ENCODE measurements around the gene STAM2. TPM values are rescaled to one million over a fixed set of nuclear protein-coding genes. Genes with fewer than 3 reads are reported as not detected.

Gene STAM2
- polyA plus RNA-seq, 1 experiment, result 38.0 TPM

- POLR2A ChIA-PET, result no interaction called here
- TF ChIP-seq, protein P1, sequence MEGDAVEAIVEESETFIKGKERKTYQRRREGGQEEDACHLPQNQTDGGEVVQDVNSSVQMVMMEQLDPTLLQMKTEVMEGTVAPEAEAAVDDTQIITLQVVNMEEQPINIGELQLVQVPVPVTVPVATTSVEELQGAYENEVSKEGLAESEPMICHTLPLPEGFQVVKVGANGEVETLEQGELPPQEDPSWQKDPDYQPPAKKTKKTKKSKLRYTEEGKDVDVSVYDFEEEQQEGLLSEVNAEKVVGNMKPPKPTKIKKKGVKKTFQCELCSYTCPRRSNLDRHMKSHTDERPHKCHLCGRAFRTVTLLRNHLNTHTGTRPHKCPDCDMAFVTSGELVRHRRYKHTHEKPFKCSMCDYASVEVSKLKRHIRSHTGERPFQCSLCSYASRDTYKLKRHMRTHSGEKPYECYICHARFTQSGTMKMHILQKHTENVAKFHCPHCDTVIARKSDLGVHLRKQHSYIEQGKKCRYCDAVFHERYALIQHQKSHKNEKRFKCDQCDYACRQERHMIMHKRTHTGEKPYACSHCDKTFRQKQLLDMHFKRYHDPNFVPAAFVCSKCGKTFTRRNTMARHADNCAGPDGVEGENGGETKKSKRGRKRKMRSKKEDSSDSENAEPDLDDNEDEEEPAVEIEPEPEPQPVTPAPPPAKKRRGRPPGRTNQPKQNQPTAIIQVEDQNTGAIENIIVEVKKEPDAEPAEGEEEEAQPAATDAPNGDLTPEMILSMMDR (IDR thresholded peaks at IDR 0.05; ENCODE audit: low read depth, low read length), result no peak
- no peaks in the 10 kb centered on the region for H3K9me3 ChIP-seq (ENCODE audit: control insufficient read depth, insufficient read depth, low read length)
- no peak for DNase-seq (ENCODE audit: low read depth, low spot score)
- H3K4me3 ChIP-seq (ENCODE audit: low read depth, low read length), result no peak overlapping the region
- H3K27me3 ChIP-seq (ENCODE audit: control insufficient read depth, insufficient read depth, low read length), result peaks cover 12% of the 10 kb centered on the region
- CTCF ChIA-PET, result no interaction called here
- H3K27ac ChIP-seq (ENCODE audit: low read depth, low read length), result no peak overlapping the region
Observed at GRCh38 chr2:152088006-152088405, 87.6 kb downstream of the STAM2 start.

- Histone ChIP-seq H3K27me3 (ENCODE audit: control insufficient read depth, insufficient read depth, low read length) (peaks cover 10% of the 10 kb centered on the region), H3K27ac (ENCODE audit: low read depth, low read length) (no peak overlapping the region), H3K4me3 (ENCODE audit: low read depth, low read length) (no peak overlapping the region), H3K9me3 (ENCODE audit: control insufficient read depth, insufficient read depth, low read length) (no peaks in the 10 kb centered on the region)
- CTCF ChIA-PET, result no interaction called here
- DNase-seq (ENCODE audit: low read depth, low spot score), result no peak
- POLR2A ChIA-PET, result no interaction called here
- TF ChIP-seq, protein P1 (IDR thresholded peaks at IDR 0.05; ENCODE audit: low read depth, low read length), result no peak
Observed at GRCh38 chr2:152086231-152086630, 89.3 kb downstream of the STAM2 start.

DNA sequence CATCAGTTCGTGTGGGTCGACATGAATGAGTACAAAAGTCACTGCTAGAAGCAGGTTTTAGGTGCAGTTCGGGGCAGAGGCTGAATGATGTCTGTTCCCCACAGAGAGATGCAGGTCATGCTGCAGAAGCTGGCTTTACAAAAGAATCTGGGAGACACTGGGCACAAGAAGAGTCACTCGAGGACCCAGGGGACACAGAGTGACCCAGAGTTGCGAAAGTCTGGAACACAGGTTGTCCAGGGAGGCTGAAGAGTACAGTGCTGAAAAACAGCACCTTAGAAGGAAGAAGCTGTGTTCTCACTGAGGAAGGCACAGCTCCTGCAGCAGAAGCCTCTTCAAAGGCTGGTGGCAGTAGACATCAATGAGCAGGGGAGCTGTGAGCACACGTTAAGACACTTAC lies 91.5 kb downstream of the STAM2 start:
- POLR2A ChIA-PET, result no interaction called here
- Histone ChIP-seq H3K9me3 (ENCODE audit: control insufficient read depth, insufficient read depth, low read length) (no peaks in the 10 kb centered on the region), H3K27ac (ENCODE audit: low read depth, low read length) (no peak overlapping the region), H3K27me3 (ENCODE audit: control insufficient read depth, insufficient read depth, low read length) (peaks cover 6% of the 10 kb centered on the region), H3K4me3 (ENCODE audit: low read depth, low read length) (no peak overlapping the region)
- DNase-seq (ENCODE audit: low read depth, low spot score), result no peak
- TF ChIP-seq, protein P1 (IDR thresholded peaks at IDR 0.05; ENCODE audit: low read depth, low read length), result no peak
- CTCF ChIA-PET, result interaction anchor here (0.5 kb wide), 1 partner anchor 8 kb away, joined by 5 read pairs; no protein-coding TSS in a partner anchor

DNA sequence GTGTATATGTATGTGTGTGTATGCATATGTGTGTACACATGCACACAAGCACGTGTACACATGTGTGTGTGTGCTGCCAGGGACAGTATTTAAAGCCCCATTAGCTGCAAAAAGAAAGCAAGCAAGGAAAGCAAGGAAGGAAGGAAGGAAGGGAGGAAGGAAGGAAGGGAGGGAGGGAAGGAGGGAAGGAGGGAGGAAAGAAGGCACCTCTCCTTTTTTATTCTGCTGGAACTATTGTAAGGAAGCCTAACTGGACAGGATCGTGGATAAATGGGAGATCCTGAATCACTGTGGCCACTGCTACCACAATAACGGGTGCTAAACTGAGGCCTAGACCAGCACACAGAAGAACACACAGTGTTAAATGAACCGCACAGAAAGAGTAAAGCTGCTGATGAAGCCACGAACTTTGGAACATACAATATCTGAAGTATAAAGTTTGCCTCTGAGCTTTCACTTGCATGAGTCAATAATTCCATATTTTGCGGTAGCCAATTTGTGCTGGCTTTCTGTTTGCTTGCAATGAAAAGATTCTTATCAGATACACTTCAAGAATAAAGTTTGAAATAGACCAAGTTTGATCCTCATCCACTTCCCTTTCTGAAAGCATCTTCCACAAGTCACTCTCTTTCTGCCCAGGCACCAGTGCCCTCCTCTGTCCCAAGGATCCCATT lies 92.2 kb downstream of the STAM2 start:
- Histone ChIP-seq H3K27ac (ENCODE audit: low read depth, low read length) (no peak overlapping the region), H3K9me3 (ENCODE audit: control insufficient read depth, insufficient read depth, low read length) (no peaks in the 10 kb centered on the region), H3K4me3 (ENCODE audit: low read depth, low read length) (no peak overlapping the region), H3K27me3 (ENCODE audit: control insufficient read depth, insufficient read depth, low read length) (peaks cover 2% of the 10 kb centered on the region)
- POLR2A ChIA-PET, result no interaction called here
- TF ChIP-seq, protein P1 (IDR thresholded peaks at IDR 0.05; ENCODE audit: low read depth, low read length), result no peak
- DNase-seq (ENCODE audit: low read depth, low spot score), result no peak
- CTCF ChIA-PET, result no interaction called here

DNA sequence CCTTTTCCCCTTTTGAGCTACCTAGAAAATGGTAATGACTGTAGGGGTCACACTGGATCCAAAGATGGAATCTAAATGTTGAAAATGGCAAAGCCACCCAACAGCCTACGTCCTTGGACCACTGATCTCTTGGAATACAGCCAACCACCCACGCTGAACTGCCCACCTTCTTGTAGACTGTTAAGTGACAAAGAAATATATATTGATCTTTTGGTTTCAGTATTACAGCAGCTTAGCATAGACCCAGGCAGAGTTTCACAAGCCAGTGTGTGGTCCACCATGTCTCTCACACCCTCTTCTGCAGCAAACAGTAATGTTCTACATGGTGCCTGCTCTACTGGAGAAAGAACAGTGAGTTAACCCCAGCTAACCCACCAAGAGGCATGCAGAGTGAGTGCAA lies 96.9 kb downstream of the STAM2 start:
- H3K27ac ChIP-seq (ENCODE audit: low read depth, low read length), result no peak overlapping the region
- no peak overlapping the region for H3K4me3 ChIP-seq (ENCODE audit: low read depth, low read length)
- ChIA-PET POLR2A (no interaction called here), CTCF (no interaction called here)
- H3K27me3 ChIP-seq (ENCODE audit: control insufficient read depth, insufficient read depth, low read length), result peaks cover 2% of the 10 kb centered on the region
- TF ChIP-seq, protein P1 (IDR thresholded peaks at IDR 0.05; ENCODE audit: low read depth, low read length), result no peak
- DNase-seq (ENCODE audit: low read depth, low spot score), result no peak
- H3K9me3 ChIP-seq (ENCODE audit: control insufficient read depth, insufficient read depth, low read length), result no peaks in the 10 kb centered on the region

Measured in AG04450 (cell line).